Hindlimb muscle (tissue), 1 donor: ENCODE data around the gene ELF2. TPM values are rescaled to one million over a fixed set of nuclear protein-coding genes. Genes with fewer than 3 reads are reported as not detected.
"Not testable (repeated sequence)": the region's sequence is repeated elsewhere in the genome, so short reads cannot be mapped to it uniquely, and the experiment has no call there.

Experiments
- DNase-seq: peaks from one replicate; pipeline ENCODE4 v3.0.0-alpha.2; 2013
- polyA plus RNA-seq: library from polyadenylated mRNA; unstranded; fragments of 120-200 nt; gene quantifications from one replicate; pipeline ENCODE4 v1.2.1, GENCODE V29; 2013; ENCODE audit not compliant: insufficient read length

ELF2 gene
- polyA plus RNA-seq, 1 donor, result 46.4 TPM

- no peak for DNase-seq
These were observed 34.0 kb downstream of the ELF2 start for GRCh38 chr4:139142980-139143379.

- no peak for DNase-seq
These were observed 34.9 kb downstream of the ELF2 start for GRCh38 chr4:139142087-139142486.

GRCh38 chr4:139137763-139138162 is 39.3 kb downstream of the ELF2 start:
- no peak for DNase-seq

- no peak for DNase-seq
These were observed 42.6 kb downstream of the ELF2 start for GRCh38 chr4:139134403-139134802.

- no peak for DNase-seq
These were observed 45.7 kb downstream of the ELF2 start for GRCh38 chr4:139131209-139131870.

- DNase-seq, result no peak
These were observed 47.8 kb downstream of the ELF2 start for GRCh38 chr4:139129206-139129605.

GRCh38 chr4:139126898-139127297 is 50.1 kb downstream of the ELF2 start:
- no peak for DNase-seq

GRCh38 chr4:139123910-139124309 is 53.1 kb downstream of the ELF2 start:
- no peak for DNase-seq

- DNase-seq, result no peak
These were observed 58.7 kb downstream of the ELF2 start for GRCh38 chr4:139118365-139118764.

- no peak for DNase-seq
These were observed 61.8 kb downstream of the ELF2 start for GRCh38 chr4:139115226-139115625.

- DNase-seq, result not testable (repeated sequence)
These were observed 62.2 kb downstream of the ELF2 start for GRCh38 chr4:139114795-139115194.

GRCh38 chr4:139112650-139113049 is 64.4 kb downstream of the ELF2 start:
- DNase-seq, result no peak

- DNase-seq, result no peak
These were observed 68.4 kb downstream of the ELF2 start for GRCh38 chr4:139108567-139109128.

GRCh38 chr4:139099366-139099982 is 77.5 kb downstream of the ELF2 start:
- peak; percentile 76 for DNase-seq

- no peak for DNase-seq
These were observed 84.7 kb downstream of the ELF2 start for GRCh38 chr4:139092271-139092670.

GRCh38 chr4:139085141-139085540 is 91.9 kb downstream of the ELF2 start:
- DNase-seq, result no peak

- no peak for DNase-seq
These were observed 92.3 kb downstream of the ELF2 start for GRCh38 chr4:139084804-139085093.

GRCh38 chr4:139083956-139084803 is 92.8 kb downstream of the ELF2 start:
- peak; percentile 90 for DNase-seq

- DNase-seq, result peak; percentile 76
These were observed 93.4 kb downstream of the ELF2 start for GRCh38 chr4:139083607-139083955.

- peak; percentile 98 for DNase-seq
These were observed 94.0 kb downstream of the ELF2 start for GRCh38 chr4:139082750-139083606.

- no peak for DNase-seq
These were observed 98.1 kb downstream of the ELF2 start for GRCh38 chr4:139078926-139079325.

GRCh38 chr4:139077567-139078355 is 99.3 kb downstream of the ELF2 start:
- no peak for DNase-seq
